ENCODE data around the gene PPFIBP1. TPM values are rescaled to one million over a fixed set of nuclear protein-coding genes. Genes with fewer than 3 reads are reported as not detected.
"Not testable (repeated sequence)": the region's sequence is repeated elsewhere in the genome, so short reads cannot be mapped to it uniquely, and the experiment has no call there.

The PPFIBP1 gene
- total and polyA plus RNA-seq, 9 of the 15 experiments (the other 6 are each of a cell fraction or from before 2014, with no cell fraction given), result 0.46 to 3.5 (median 1.8) TPM

- peaks cover 82% of the 10 kb centered on the region for H3K36me3 ChIP-seq (ENCODE audit: control insufficient read depth, insufficient read depth, low read length)
These were observed 209.8 kb downstream of the PPFIBP1 start for GRCh38 chr12:27733791-27734190.

GRCh38 chr12:27734321-27734720, 210.3 kb downstream of the PPFIBP1 start:
- H2AFZ ChIP-seq (ENCODE audit: low read depth, low read length); H3K9ac ChIP-seq (ENCODE audit: insufficient read depth in 1 of 2, low read depth in 2 of 2, low read length in 2 of 2); H3K4me2 ChIP-seq (ENCODE audit: insufficient read depth, low read length); H3K4me3 ChIP-seq; ATAC-seq; BruUV-seq (replicated peaks); H3K27me3 ChIP-seq (ENCODE audit: control insufficient read depth in 2 of 2, insufficient read depth in 2 of 2, low read length in 2 of 2); H3K79me2 ChIP-seq (ENCODE audit: control insufficient read depth, insufficient read depth, low read length); H3K4me1 ChIP-seq (replicated peaks in 1 of 2; ENCODE audit: control insufficient read depth in 2 of 2, insufficient read depth in 2 of 2, low read length in 2 of 2); H4K20me1 ChIP-seq (replicated peaks; ENCODE audit: control insufficient read depth, insufficient read depth, low read length); in situ Hi-C loops (cut with MboI); DNase-seq (ENCODE audit: extremely low read depth in 1 of 4, low spot score in 3 of 4); H3K9me3 ChIP-seq (replicated peaks; ENCODE audit: control insufficient read depth, insufficient read depth, low read depth, low read length); H3K9me1 ChIP-seq (ENCODE audit: control insufficient read depth, insufficient read depth, low read length); H3K27ac ChIP-seq (ENCODE audit: extremely low read depth, low read depth, low read length); FAIRE-seq: not testable (repeated sequence)
- POLR2A ChIA-PET, result interaction anchor here (1.0 to 1.5 kb wide), 2 partner anchors 45 to 206 kb away, joined by 3 to 4 read pairs; partner anchors contain the start of genes KLHL42 and MANSC4
- H3K36me3 ChIP-seq (ENCODE audit: control insufficient read depth, insufficient read depth, low read length), result peaks cover 82% of the 10 kb centered on the region
- CTCF ChIA-PET (ENCODE audit: low intra/inter-chr PET ratio), result interaction anchor here (1.1 to 2.3 kb wide), 3 partner anchors 87 to 1138 kb away, joined by 3 to 20 read pairs (median 12); no protein-coding TSS in a partner anchor
- intact Hi-C loops (cut with micrococcal nuclease), result loop anchor here (10.0 kb wide), 2 partner anchors 440 to 1140 kb away; no protein-coding TSS in a partner anchor
- 93% methylated on average over 8 of the region's 9 CpGs for WGBS (ENCODE audit: insufficient coverage, low coverage, missing lambda C conversion rate)

More at GRCh38 chr12:27733791-27734190, 209.8 kb downstream of the PPFIBP1 start:
- BruUV-seq (replicated peaks), result no TSS peak
- 100% methylated on average over 1 of the region's 1 CpG for WGBS (ENCODE audit: insufficient coverage, low coverage, missing lambda C conversion rate)
- no peaks in the 10 kb centered on the region for H3K9me3 ChIP-seq (replicated peaks; ENCODE audit: control insufficient read depth, insufficient read depth, low read depth, low read length)
- H2AFZ ChIP-seq (ENCODE audit: low read depth, low read length), result no peak overlapping the region
- no peak overlapping the region for H3K27ac ChIP-seq (ENCODE audit: extremely low read depth, low read depth, low read length)
- H3K4me1 ChIP-seq (replicated peaks in 1 of 2; ENCODE audit: control insufficient read depth in 2 of 2, insufficient read depth in 2 of 2, low read length in 2 of 2), result no peaks in the 10 kb centered on the region
- H3K4me2 ChIP-seq (ENCODE audit: insufficient read depth, low read length), result no peak overlapping the region
- H3K9me1 ChIP-seq (ENCODE audit: control insufficient read depth, insufficient read depth, low read length), result no peaks in the 10 kb centered on the region
- no peak for TF ChIP-seq ZNF217 (CRISPR knock-in tag; IDR thresholded peaks at IDR 0.05)
- no peak for TF ChIP-seq HDGF (IDR thresholded peaks at IDR 0.05)
- TF ChIP-seq ZHX1 (conservative IDR thresholded peaks at IDR 0.05; ENCODE audit: low read length), result no peak
- TF ChIP-seq ZNF134 (CRISPR knock-in tag; conservative IDR thresholded peaks at IDR 0.05), result no peak
- no peak for FAIRE-seq
- ATAC-seq, result no peak
- H4K20me1 ChIP-seq (replicated peaks; ENCODE audit: control insufficient read depth, insufficient read depth, low read length), result no peaks in the 10 kb centered on the region
- in situ Hi-C loops (cut with MboI) (no loop called here), intact Hi-C loops (cut with micrococcal nuclease) (loop anchor here (1.0 to 10.0 kb wide), 4 partner anchors 87 to 1141 kb away; no protein-coding TSS in a partner anchor)
- H3K4me3 ChIP-seq, result no peak overlapping the region
- no peak overlapping the region for H3K9ac ChIP-seq (ENCODE audit: insufficient read depth in 1 of 2, low read depth in 2 of 2, low read length in 2 of 2)
- DNase-seq (ENCODE audit: extremely low read depth in 1 of 4, low spot score in 3 of 4), result no peak
- H3K79me2 ChIP-seq (ENCODE audit: control insufficient read depth, insufficient read depth, low read length), result peaks cover 8% of the 10 kb centered on the region; the same call in 2 of the 3 replicates
- ChIA-PET CTCF (ENCODE audit: low intra/inter-chr PET ratio) (interaction anchor here (1.1 to 2.3 kb wide), 5 partner anchors 87 to 1139 kb away, joined by 3 to 20 read pairs (median 4); no protein-coding TSS in a partner anchor), POLR2A (interaction anchor here (1.5 kb wide), 1 partner anchor 46 kb away, joined by 4 read pairs; the partner anchor contains the start of genes KLHL42 and MANSC4)
- H3K27me3 ChIP-seq (ENCODE audit: control insufficient read depth in 2 of 2, insufficient read depth in 2 of 2, low read length in 2 of 2), result no peaks in the 10 kb centered on the region

All from K562 (cell line).